HEK293 (cell line): ENCODE data around the gene ZFPM1.
"Not testable (repeated sequence)": the region's sequence is repeated elsewhere in the genome, so short reads cannot be mapped to it uniquely, and the experiment has no call there.

Experiments
- CTCF ChIA-PET: fragments of 350-600 bp; formaldehyde crosslinking; extraction: SDS; loops from one replicate; lab custom pipeline; 2021; ENCODE audit warnings: antibody characterized with exemption; lab: Yijun Ruan, JAX
- POLR2A ChIA-PET: fragments of 300-600 bp; formaldehyde crosslinking; extraction: SDS; loops from one replicate; lab custom pipeline; 2020; ENCODE audit warnings: antibody characterized with exemption, inconsistent platforms; lab: Yijun Ruan, JAX
- H3K27ac ChIP-seq: fragments of 200-500 bp; sonication (Bioruptor generic); 2 replicates; pipeline ENCODE4 v1.5.1; 2014; ENCODE audit warnings: low read depth, low read length, control low read depth, inconsistent platforms; ENCODE audit errors: extremely low read depth
- H3K36me3 ChIP-seq, 2 experiments: fragments of 200-500 bp in 1 of 2; sonication (Bioruptor generic) in 1 of 2; 1 replicate in 1 of 2; 2 replicates in 1 of 2; pipeline ENCODE4 v1.5.1; 2014 to 2017; ENCODE audit warnings: inconsistent platforms in 2 of 2, low read length in 2 of 2; ENCODE audit not compliant: control insufficient read depth in 2 of 2, insufficient read depth in 1 of 2
- H3K4me1 ChIP-seq: fragments of 200-500 bp; sonication (Bioruptor generic); 2 replicates; pipeline ENCODE4 v1.5.1; 2014; ENCODE audit warnings: mild to moderate bottlenecking, low read length, inconsistent platforms; ENCODE audit not compliant: control insufficient read depth, insufficient read depth
- H3K4me3 ChIP-seq: 2 replicates; pipeline ENCODE4 v1.5.1; 2011; ENCODE audit warnings: low read depth, mild to moderate bottlenecking, control low read depth, low read length, moderate library complexity
- H3K9me3 ChIP-seq: fragments of 200-500 bp; sonication (Bioruptor generic); 2 replicates; pipeline ENCODE4 v1.5.1; 2014; ENCODE audit warnings: low read depth, low read length, inconsistent platforms; ENCODE audit not compliant: control insufficient read depth, insufficient read depth
- CTCF ChIP-seq: fragments of 450-650 bp; formaldehyde crosslinking; IDR thresholded peaks from 2 replicates; pipeline ENCODE4 v1.5.1; 2016; ENCODE audit warnings: missing biosample characterization, missing genetic modification characterization
- FEZF1 ChIP-seq: fragments of 450-650 bp; formaldehyde crosslinking; IDR thresholded peaks from 2 replicates; pipeline ENCODE4 v1.5.1; 2016; ENCODE audit warnings: missing biosample characterization, missing genetic modification characterization
- GFI1B ChIP-seq: fragments of 450-650 bp; formaldehyde crosslinking; IDR thresholded peaks from 2 replicates; pipeline ENCODE4 v1.5.1; 2016; ENCODE audit warnings: missing biosample characterization, missing genetic modification characterization
- GLIS2 ChIP-seq: fragments of 450-650 bp; formaldehyde crosslinking; IDR thresholded peaks from 2 replicates; pipeline ENCODE4 v1.5.1; 2016; ENCODE audit warnings: missing biosample characterization, missing genetic modification characterization
- SP2 ChIP-seq: fragments of 450-650 bp; formaldehyde crosslinking; IDR thresholded peaks from 2 replicates; pipeline ENCODE4 v1.5.1; 2016; ENCODE audit warnings: missing biosample characterization, missing genetic modification characterization
- SP7 ChIP-seq: fragments of 450-650 bp; formaldehyde crosslinking; IDR thresholded peaks from 2 replicates; pipeline ENCODE4 v1.5.1; 2016; ENCODE audit warnings: missing biosample characterization, missing genetic modification characterization
- TCF7L2 ChIP-seq: IDR thresholded peaks from 2 replicates; pipeline ENCODE4 v1.6.1; 2011; ENCODE audit warnings: low read depth, mild to moderate bottlenecking, inconsistent platforms, low read length, moderate library complexity, borderline replicate concordance
- ZBTB17 ChIP-seq: fragments of 450-650 bp; formaldehyde crosslinking; IDR thresholded peaks from 2 replicates; pipeline ENCODE4 v1.5.1; 2016; ENCODE audit warnings: missing biosample characterization, missing genetic modification characterization
- ZNF211 ChIP-seq: fragments of 450-650 bp; formaldehyde crosslinking; IDR thresholded peaks from 2 replicates; pipeline ENCODE4 v1.5.1; 2016; ENCODE audit warnings: low read depth, missing biosample characterization, missing genetic modification characterization
- ZNF362 ChIP-seq: fragments of 450-650 bp; formaldehyde crosslinking; IDR thresholded peaks from 2 replicates; pipeline ENCODE4 v1.5.1; 2016; ENCODE audit warnings: missing biosample characterization, missing genetic modification characterization
- ZNF514 ChIP-seq: fragments of 450-650 bp; formaldehyde crosslinking; IDR thresholded peaks from 2 replicates; pipeline ENCODE4 v1.5.1; 2016; ENCODE audit warnings: missing biosample characterization, missing genetic modification characterization
- ZNF571 ChIP-seq: fragments of 450-650 bp; formaldehyde crosslinking; IDR thresholded peaks from 2 replicates; pipeline ENCODE4 v1.5.0; 2017; ENCODE audit warnings: missing biosample characterization, missing genetic modification characterization
- ZSCAN16 ChIP-seq: fragments of 450-650 bp; formaldehyde crosslinking; IDR thresholded peaks from 2 replicates; pipeline ENCODE4 v1.5.1; 2016; ENCODE audit warnings: missing biosample characterization, missing genetic modification characterization

ZFPM1 gene

GRCh38 chr16:88467541-88467944 lies 14.5 kb downstream of the ZFPM1 start:
- no peaks in the 10 kb centered on the region for H3K36me3 ChIP-seq
- TF ChIP-seq GLIS2, result no peak
- TF ChIP-seq GFI1B, result no peak
- no peak for TF ChIP-seq FEZF1 (tag by site-specific recombination)
- TF ChIP-seq ZNF571 (tag by site-specific recombination), result no peak
- TF ChIP-seq TCF7L2, result no peak
- TF ChIP-seq ZSCAN16 (tag by site-specific recombination), result no peak
- TF ChIP-seq ZNF362 (tag by site-specific recombination), result no peak
- TF ChIP-seq ZNF514, result no peak
- CTCF ChIA-PET, result no interaction called here
- no peaks in the 10 kb centered on the region for H3K4me1 ChIP-seq
- no peak overlapping the region for H3K27ac ChIP-seq
- no peak overlapping the region for H3K4me3 ChIP-seq
- POLR2A ChIA-PET, result interaction anchor here (0.7 kb wide), 1 partner anchor 51 kb away, joined by 3 read pairs; no protein-coding TSS in a partner anchor
- no peaks in the 10 kb centered on the region for H3K9me3 ChIP-seq

- Histone ChIP-seq H3K4me1 (no peaks in the 10 kb centered on the region), H3K4me3 (no peak overlapping the region), H3K36me3 (no peaks in the 10 kb centered on the region), H3K9me3 (no peaks in the 10 kb centered on the region), H3K27ac (no peak overlapping the region)
- TF ChIP-seq SP2 (tag by site-specific recombination) (peak; percentile 17; the same call in 1 of the 2 replicates), CTCF (tag by site-specific recombination) (no peak), ZNF211 (no peak), GLIS2 (0 out of 2 replicates have a peak, but pooled peaks have one; percentile 34)
- ChIA-PET CTCF (no interaction called here), POLR2A (no interaction called here)
These were observed 15.4 kb downstream of the ZFPM1 start for GRCh38 chr16:88468275-88469129.

GRCh38 chr16:88469615-88470395 lies 16.7 kb downstream of the ZFPM1 start:
- ChIA-PET POLR2A (no interaction called here), CTCF (no interaction called here)
- H3K27ac ChIP-seq, result no peak overlapping the region
- no peak overlapping the region for H3K4me3 ChIP-seq
- no peaks in the 10 kb centered on the region for H3K9me3 ChIP-seq
- H3K36me3 ChIP-seq, result no peaks in the 10 kb centered on the region
- no peaks in the 10 kb centered on the region for H3K4me1 ChIP-seq
- no peak for TF ChIP-seq SP7
- 0 out of 2 replicates have a peak, but pooled peaks have one; percentile 26 for TF ChIP-seq ZBTB17

- H3K9me3 ChIP-seq, H3K27ac ChIP-seq, H3K4me3 ChIP-seq, H3K4me1 ChIP-seq, POLR2A ChIA-PET, H3K36me3 ChIP-seq, CTCF ChIA-PET: not testable (repeated sequence)
These were observed 17.3 kb downstream of the ZFPM1 start for GRCh38 chr16:88470396-88470680.
